GM18858 (cell line): ENCODE data around the gene LDLR.

ENCODE experiments used
- ATAC-seq: cut with Tn5 transposase; IDR thresholded peaks from one replicate; pipeline ENCODE4 v1.9.1; 2021; ENCODE audit not compliant: unreplicated experiment

Gene LDLR

DNA sequence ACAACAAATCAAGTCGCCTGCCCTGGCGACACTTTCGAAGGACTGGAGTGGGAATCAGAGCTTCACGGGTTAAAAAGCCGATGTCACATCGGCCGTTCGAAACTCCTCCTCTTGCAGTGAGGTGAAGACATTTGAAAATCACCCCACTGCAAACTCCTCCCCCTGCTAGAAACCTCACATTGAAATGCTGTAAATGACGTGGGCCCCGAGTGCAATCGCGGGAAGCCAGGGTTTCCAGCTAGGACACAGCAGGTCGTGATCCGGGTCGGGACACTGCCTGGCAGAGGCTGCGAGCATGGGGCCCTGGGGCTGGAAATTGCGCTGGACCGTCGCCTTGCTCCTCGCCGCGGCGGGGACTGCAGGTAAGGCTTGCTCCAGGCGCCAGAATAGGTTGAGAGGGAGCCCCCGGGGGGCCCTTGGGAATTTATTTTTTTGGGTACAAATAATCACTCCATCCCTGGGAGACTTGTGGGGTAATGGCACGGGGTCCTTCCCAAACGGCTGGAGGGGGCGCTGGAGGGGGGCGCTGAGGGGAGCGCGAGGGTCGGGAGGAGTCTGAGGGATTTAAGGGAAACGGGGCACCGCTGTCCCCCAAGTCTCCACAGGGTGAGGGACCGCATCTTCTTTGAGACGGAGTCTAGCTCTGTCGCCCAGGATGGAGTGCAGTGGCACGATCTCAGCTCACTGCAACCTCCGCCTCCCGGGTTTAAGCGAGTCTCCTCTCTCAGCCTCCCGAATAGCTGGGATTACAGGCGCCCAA, at the start of gene LDLR:
LDLR (plus strand) TSS at position 210 of the 760 bp plus-strand sequence; CDS start at position 296, 86 bp downstream.
- ATAC-seq, result no peak

DNA sequence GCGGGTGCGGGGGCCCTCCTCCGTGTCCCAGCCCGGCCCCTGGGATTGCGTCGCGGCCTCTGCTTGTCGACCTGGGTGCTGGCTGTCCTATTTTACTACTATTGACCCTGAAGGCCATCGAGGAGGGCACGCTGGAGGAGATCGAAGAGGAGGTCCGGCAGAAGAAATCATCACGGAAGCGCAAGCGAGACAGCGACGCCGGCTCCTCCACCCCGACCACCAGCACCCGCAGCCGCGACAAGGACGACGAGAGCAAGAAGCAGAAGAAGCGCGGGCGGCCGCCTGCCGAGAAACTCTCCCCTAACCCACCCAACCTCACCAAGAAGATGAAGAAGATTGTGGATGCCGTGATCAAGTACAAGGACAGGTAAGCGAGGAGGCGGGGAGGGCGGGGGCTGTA, 48.1 kb upstream of the LDLR start:
- ATAC-seq, result no peak

DNA sequence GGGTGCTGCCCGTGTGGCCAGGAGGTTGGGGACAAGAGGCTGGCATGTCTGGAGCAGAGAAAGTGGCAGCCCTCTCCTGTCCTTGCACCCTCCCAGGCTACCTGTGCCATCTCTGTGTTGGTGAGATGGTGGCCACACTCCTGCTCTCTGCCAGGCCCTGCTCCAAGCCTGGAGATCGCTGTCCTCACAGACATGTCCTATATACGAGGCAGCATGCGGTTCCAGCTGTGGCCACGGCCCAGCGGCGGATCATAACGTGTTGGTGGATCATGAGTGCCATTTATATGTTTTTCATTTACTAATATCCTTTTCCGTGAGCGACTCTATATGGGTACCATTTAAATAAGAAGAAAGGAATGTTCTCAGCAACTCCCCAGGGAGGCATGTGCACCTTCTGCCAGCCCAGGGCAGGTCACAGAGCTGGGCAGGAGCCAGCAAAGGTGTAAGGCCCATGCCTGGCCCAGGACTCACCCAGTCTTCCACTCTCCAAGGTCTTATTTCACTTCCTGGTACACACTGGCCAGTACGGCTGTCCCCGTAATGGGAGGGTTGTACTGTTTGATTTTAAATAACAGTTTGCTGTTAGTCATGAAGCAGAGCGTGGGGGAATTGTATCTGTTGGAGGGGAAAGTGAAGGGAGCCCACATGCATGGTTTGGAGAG, 47.2 kb upstream of the LDLR start:
- no peak for ATAC-seq

DNA sequence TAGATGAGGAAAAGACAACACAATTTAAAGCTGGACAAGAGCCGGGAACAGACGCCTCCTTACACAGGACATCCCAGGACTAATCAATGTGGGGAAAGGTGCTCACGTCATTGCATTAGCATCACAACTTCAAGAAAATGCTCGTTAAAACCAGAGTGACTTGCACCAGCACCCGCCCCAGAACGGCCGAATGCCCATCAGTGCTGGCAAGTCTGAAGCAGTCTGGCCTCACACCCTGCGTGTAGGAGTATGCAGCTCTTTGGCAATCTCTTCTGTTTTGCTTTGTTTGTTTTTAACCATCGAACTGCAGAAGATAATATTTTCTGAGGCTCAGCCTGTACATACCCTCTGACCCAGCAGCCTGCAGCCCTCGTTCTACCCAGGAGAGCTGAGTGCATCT, 44.8 kb upstream of the LDLR start:
- ATAC-seq, result no peak

DNA sequence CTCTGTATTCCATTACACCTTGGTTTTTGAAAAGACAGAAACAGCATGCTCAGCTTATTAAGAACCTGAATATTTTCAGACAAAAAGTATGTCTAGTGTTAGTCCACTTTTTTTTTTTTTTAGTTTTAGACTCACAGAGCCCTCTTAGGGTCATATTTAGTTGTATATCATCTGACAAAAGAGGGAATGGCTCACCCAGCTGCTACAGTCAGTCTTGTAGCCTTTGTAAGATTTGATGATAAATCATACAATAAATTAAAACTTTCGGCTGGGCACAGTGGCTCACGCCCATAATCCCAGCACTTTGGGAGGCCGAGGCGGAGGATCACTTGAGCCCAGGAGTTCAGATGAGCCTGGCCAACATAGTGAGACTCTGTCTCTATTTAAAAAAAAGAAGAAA, 43.7 kb upstream of the LDLR start:
- no peak for ATAC-seq

DNA sequence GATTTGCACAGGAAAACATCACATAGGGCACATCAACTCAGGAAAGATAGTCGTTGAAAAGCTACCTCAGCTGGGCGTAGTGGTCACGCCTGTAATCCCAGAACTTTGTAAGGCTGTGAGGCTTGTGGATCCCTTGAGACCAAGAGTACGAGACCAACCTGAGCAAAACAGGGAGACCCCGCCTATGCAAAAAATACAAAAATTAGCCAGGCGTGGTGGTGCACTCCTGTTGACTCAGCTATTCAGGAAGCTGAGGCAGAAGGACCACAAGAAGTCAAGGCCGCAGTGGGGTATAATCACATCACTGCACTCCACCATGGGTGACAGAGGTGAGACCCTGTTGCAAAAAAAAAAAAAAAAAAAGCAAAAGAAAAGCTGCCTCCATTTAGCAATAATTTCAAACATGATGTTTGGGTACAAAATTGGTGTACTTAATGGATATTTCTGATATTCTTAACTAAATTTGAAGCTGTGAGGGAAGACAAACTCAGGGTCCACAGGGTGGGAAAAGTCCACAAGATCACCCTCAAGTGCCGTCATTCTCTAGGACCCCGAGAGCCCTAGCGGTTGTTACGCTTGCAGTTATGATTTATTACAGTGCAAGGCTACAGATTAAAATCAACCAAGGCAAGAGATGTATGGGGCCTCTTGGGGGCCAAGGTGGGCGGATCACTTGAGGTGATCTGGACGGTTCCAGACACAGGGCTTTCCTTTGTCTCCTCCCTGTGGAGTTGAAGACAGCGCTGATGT, 42.5 kb upstream of the LDLR start:
- no peak for ATAC-seq

DNA sequence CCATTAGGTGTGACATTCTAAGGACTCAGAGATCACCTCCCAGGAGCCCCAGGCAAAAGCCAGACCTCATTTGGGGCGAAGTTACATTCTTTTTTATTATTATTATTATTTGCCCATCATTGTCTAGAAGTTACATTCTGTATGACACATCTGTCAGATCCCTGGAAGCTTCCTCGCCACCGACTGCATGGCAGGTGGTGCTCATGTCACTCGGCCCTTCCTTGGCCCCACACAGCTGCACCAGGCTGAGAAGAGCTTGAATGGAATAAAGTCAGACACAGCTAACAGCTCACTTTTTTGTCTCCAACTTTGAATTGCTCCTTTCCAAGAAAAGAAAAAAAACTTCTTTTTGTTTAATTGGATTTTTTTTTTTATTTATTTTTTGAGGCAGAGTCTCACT, 41.4 kb upstream of the LDLR start:
- no peak for ATAC-seq

DNA sequence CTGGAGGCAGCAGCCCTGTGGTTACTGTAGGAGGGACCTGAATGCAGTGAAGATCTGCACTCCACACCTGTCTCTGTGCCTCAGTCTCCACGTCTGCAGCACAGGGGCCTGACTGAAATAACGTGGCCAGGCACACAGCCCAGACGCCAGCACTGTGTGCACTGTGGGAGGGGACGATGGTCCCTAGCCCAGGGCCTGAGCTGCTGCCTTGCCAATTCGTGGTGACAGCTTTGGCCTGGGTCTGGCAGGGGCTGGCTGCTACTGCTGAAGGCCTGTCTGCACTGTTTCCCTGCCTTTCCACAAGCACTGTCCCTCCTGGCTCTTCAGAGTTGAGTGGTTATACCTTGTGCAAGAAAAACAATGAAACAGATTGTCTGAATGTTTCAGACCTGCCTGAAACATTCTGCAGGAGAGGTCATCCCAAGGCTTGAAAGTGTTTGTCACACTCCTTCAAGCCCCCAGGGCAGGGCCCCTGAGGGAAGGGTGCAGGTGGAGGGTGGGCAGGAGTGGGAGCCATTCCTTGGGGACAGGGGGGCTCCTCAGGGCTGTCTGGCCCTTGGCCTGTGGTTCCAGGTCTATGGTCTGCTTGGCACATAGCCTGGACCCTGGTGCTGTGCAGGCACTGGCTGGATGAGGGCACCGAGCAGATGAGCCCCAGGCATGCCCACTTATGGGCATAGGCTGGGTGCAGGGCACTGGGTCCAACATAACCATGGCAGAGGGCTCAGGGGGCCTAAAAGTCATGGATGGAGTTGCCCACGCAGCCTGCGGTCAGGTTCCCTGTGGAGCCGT, 38.7 kb upstream of the LDLR start:
- no peak for ATAC-seq

DNA sequence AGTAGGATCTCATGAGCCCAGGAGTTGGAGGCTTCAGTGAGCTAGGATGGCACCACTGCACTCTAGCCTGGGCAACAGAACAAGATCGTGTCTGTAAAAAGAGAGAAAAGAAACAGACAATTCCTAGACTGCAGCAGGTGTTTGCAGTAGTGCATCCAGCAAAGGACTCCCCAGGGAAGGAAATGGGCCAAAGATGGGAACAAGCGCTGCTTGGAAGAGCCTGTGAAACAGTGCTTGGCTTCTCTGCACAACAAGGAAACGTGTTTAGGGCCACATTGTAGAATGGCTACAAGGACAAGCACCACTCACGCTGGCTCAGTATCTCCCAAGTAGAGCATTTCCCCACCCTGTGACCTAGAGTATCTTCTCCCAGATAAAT, 35.5 kb upstream of the LDLR start:
- no peak for ATAC-seq

DNA sequence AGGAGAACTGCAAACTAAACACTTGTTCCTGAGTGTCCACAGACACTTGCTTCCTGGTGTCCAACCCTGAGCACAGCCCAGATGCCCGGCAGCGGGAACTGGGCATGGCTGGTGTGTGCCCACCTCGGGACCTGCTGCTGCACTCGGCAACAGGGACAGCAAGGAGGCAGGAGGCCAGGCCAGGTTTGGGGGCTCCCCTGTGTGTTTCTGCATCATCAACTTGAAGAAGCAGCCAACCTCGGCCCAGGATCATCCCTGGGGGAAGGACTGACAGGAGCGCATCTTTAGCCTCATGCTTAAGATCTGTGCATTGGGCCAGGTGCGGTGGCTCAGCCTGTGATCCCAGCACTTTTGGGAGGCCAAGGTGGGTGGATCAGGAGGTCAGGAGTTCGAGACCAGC, 35.1 kb upstream of the LDLR start:
- no peak for ATAC-seq

DNA sequence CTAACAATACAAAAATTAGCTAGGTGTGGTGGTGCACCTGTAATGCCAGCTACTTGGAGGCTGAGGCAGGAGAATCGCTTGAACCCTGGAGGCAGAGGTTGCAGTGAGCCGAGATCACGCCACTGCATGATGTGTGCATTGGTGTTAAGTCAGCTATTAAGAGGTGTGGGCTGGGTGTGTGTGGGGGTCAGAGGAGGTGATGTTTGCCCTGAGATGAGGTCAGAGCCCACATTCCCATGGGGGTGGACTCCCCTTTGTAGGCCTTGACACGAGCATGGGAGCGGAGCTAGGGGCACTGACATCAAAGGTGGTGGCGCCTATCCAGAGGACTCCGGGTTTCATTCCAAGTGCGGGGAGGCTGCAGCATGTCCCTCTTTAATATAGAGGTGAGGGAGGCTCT, 34.6 kb upstream of the LDLR start:
- no peak for ATAC-seq

DNA sequence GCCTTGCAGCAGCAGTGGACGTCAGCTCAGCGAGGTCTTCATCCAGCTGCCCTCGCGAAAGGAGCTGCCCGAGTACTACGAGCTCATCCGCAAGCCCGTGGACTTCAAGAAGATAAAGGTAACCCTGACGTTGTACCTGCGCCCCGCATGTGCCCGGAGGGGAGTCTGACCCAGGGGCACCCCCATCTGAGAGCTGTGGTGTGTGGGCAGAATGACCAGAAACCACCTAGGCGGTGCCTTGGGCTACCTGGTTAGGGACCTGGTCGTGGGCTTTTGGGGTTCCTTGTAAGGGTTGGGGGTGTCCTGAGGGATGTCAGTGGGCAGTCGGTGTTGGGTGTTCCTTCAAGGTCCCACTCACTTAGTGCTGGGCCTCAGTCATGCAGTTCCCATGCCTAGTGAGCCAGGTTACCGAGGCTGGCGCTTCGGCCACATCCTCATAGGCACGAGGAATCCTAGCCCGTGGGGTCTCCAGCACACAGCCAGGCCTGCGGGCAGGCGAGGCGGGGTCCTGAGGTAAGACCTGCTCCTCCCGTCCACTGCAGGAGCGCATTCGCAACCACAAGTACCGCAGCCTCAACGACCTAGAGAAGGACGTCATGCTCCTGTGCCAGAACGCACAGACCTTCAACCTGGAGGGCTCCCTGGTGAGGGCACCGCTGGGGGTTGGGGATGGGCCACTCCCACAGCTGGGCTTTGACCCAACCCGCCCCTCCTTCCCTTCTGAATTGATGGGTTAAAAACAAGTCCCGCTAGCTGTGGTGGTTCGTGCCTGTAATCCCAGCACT, 30.8 kb upstream of the LDLR start:
- ATAC-seq, result no peak

DNA sequence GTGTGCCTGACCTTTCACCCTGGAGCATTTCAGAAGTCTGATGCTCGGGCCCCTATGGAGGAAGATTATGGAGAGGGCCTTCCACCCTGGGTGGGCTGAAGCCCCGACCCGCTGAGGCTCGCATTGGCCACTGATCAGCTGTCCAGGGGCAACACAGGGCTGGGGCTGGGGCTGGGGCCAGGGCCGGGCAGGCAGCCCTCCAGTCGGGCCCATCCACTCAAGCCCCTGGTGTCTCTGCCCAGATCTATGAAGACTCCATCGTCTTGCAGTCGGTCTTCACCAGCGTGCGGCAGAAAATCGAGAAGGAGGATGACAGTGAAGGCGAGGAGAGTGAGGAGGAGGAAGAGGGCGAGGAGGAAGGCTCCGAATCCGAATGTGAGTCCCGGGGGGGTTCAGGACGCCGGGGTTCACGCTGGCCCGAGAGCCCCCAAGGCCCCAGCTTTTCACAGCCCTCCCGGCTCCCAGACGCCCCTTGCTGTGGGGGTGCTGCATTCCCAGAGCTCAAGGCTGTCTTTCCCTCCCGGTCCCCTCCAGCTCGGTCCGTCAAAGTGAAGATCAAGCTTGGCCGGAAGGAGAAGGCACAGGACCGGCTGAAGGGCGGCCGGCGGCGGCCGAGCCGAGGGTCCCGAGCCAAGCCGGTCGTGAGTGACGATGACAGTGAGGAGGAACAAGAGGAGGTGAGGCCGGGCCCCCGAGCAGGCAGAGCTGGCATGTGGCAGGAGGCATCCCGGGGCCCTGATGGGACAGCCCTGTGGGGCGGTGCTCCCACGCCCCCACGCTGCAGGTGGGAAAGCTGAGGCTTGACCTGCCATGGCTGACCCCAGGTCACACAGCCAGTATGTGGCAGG, 29.5 kb upstream of the LDLR start:
- no peak for ATAC-seq

DNA sequence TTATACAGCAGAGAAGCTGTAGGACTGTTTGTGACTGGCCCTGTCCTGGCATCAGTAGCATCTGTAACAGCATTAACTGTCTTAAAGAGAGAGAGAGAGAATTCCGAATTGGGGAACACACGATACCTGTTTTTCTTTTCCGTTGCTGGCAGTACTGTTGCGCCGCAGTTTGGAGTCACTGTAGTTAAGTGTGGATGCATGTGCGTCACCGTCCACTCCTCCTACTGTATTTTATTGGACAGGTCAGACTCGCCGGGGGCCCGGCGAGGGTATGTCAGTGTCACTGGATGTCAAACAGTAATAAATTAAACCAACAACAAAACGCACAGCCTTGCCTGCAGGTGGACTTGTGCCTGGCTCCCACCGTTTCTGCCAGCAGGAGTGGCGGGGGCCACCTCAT, 27.3 kb upstream of the LDLR start:
- no peak for ATAC-seq

DNA sequence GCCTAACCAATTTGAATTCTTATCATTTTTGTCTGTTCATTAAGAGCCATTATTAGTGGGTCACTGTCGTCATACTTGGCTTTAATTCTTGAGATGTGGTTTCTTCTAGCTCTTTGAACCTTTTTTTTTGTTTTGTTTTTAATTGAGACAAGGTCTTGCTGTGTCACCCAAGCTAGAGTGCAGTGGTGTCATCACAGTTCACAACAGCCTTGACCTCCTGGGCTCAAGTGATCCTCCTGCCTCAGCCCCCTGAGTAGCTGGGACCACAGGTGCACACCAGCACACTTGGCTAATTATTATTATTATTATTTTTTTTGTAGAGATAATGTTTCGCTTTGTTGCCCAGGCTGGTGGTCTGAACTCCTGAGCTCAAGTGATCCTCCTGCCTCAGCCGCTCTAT, 25.8 kb upstream of the LDLR start:
- ATAC-seq, result no peak

DNA sequence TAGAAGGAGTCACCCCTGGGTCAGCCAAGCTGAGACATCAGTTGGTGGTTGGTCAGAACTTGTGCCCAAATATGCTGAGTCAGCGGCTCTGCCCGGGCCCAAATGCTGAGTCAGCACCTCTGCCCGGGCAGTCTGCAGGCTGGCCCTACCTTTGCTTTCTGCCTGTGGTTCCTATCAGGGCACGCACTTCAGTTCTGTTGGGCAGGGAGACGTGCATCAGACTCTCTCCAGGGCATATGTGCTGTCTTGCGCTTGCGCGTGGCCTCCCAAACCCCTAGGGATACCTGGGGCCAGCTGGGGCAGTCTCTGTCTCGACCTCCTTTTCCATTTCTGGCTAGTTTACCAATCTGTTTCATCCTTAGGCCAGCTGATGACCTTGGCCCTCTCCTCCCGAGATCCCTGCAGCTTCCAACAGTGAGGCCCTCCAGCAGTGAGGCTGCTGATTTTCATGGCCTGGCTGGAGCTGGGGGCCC, 24.4 kb upstream of the LDLR start:
- no peak for ATAC-seq

DNA sequence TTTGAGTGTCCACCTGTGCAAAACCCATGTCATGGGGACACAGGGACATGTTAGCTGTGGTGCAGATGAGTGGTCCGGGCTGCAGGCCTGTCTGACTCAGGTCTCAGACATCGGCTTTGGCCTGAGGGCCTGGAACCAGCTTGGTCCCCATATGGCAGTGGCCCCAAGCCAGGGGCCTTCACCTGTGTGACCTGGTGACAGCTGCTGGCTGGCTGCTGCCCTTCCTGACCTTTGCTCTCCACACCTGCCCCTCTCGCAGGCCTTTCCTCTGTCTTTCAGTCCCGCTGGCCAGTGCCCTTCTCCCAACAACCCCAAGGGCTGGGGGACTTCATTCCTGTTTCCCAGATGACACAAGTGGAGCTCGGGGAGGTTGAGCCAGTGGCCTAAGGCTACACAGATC, 22.9 kb upstream of the LDLR start:
- ATAC-seq, result no peak

DNA sequence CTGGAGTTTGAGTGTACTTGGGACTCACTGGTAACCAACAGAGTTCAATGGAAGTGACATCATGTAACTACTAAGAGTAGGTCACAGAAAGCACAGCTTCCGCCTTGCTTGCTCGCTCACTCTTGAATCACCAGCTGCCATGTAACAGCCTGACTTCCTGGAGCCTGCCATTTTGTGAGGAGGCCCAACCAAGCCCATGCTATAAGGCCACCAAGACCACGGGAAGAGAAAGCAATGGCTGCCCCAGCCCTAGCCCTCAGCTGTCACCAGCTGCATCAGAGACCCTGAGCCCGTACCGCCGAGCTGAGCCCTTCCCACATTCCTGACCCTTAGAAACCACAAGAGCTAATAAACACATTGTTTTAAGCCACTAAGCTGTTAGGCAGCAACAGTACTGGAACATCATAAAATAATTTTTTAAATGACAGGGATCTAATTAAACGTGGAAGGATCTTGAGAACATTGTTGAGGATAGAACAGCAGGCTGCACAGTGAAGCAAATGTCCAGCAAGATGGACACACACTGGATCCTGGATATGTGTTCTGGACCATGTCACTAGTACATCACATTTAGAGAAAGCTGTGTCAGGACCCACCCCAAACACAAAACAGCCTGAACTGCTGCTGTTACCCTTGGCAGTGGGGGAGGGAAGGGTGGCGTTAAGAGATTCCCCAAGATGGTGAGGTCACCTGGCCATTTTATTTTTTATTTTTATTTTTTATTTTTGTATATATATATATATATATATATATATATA, 21.7 kb upstream of the LDLR start:
- ATAC-seq, result no peak

DNA sequence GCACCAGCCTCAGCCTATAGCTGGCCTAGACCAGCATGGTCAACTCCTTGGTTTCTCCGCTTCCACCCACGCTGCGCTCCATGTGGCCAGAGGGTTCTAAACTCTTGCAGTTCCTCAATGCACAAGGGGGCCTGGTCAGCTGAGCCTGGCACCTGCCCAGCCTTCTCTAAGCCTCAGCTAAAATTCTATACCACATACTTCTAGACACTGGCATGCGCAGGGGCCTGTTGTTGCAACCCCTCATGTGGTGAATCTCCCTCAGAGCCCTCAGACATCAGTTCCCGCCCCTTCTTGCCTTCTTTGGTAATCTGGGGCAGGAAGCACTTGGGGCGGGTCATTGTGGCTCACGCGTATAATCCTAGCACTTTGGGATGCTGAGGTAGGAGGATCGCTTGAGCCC, 19.7 kb upstream of the LDLR start:
- ATAC-seq, result no peak
